RWPE1 (cell line): ENCODE data around the gene FSTL4.

ENCODE experiments used
- CTCF ChIA-PET: fragments of 350-600 bp; sonication (Branson Sonifier 250); formaldehyde crosslinking; extraction: SDS; loops from one replicate; lab custom pipeline; 2021; lab: Yijun Ruan, JAX
- POLR2A ChIA-PET: fragments of 400-600 bp; formaldehyde crosslinking; extraction: SDS; loops from one replicate; lab custom pipeline; 2020; ENCODE audit warnings: antibody characterized with exemption; ENCODE audit not compliant: low non-redundant PET; lab: Yijun Ruan, JAX
- DNase-seq: peaks from one replicate; pipeline ENCODE4 v3.0.0; 2012; ENCODE audit warnings: low spot score
- H3K27ac ChIP-seq: fragments of 450-650 bp; 2 replicates; pipeline ENCODE4 v1.5.1; 2017
- CTCF ChIP-seq: fragments of 450-650 bp; conservative IDR thresholded peaks from 2 replicates; pipeline ENCODE4 v1.5.1; 2017; ENCODE audit warnings: low read depth, mild to moderate bottlenecking

The FSTL4 gene

DNA sequence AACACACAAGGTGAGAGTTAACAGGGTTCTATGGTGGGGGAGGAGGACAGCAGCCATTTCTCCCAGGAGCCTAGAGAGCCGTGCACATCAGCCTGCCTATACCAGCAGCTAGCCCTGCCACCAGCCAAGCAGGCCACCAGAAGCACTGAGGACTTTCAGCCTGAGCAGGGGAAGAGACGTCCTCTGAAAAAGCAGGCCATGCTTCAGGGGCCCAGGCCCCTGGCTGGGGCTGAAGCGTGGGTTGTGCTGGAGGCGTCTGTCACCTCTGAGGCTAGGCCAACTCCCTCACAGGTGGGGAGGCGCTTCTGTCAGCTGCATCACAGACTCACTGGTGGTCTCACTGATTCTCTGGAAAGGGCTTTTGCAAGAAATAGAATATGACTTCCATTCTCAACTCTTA lies 16.3 kb downstream of the FSTL4 start:
- no peak for DNase-seq

GRCh38 chr5:133595465-133595864 lies 16.9 kb downstream of the FSTL4 start:
- CTCF ChIA-PET: no interaction called here
- H3K27ac ChIP-seq: no peak overlapping the region

More for the DNA sequence above, 16.3 kb downstream of the FSTL4 start:
- TF ChIP-seq CTCF: no peak
- CTCF ChIA-PET: no interaction called here
- H3K27ac ChIP-seq: no peak overlapping the region
- POLR2A ChIA-PET: no interaction called here

DNA sequence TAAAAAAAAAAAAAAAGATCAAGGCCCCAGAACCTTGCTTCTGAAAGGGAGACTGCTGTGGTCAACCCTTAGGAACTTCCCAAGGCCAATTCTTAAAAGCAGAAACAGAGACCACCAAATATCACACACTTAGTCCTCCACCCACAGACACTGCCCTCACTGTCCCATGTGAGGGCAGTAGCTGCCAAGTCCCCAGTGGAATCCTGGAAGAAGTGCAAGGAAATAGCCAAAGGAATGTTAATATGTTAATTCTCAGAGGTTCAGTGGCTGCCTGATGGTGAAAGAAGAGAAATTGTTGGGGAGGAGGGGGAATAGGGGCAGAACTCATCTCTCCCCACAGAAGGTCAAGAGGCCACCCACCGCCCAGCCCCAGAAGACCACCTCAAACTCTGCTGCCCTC lies 23.1 kb downstream of the FSTL4 start:
- CTCF ChIA-PET: interaction anchor here (0.6 kb wide), 1 partner anchor 175 kb away, joined by 5 read pairs; no protein-coding TSS in a partner anchor
- no peak for TF ChIP-seq CTCF
- no peak overlapping the region for H3K27ac ChIP-seq
- POLR2A ChIA-PET: no interaction called here
- DNase-seq: no peak

More at GRCh38 chr5:133595465-133595864, 16.9 kb downstream of the FSTL4 start:
- POLR2A ChIA-PET: no interaction called here
- TF ChIP-seq CTCF: no peak
- DNase-seq: no peak

DNA sequence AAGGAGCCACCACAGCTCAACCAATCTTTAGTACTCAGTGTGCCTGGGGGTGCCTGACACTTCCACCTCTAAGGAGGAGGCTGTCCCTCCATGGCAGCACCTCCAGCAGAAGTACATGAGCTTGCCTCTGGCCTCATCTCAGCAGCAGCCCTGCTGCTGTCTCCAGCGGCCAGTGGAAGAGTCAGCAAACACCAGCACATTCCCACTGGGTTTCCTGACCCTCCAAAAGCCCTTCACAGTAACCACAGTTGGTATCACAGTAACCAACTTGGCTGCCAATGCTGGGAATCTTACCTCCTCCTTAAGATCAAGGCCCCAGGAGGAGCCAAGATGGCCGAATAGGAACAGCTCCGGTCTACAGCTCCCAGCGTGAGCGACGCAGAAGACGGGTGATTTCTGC lies 29.4 kb downstream of the FSTL4 start:
- no peak for DNase-seq
- TF ChIP-seq CTCF: no peak
- H3K27ac ChIP-seq: no peak overlapping the region
- POLR2A ChIA-PET: no interaction called here
- CTCF ChIA-PET: no interaction called here

GRCh38 chr5:133581918-133582317 lies 30.4 kb downstream of the FSTL4 start:
- DNase-seq: peak; percentile 48
- H3K27ac ChIP-seq: no peak overlapping the region
- CTCF ChIA-PET: interaction anchor here (0.5 kb wide), 2 partner anchors 25 to 398 kb away, joined by 3 to 6 read pairs; no protein-coding TSS in a partner anchor
- TF ChIP-seq CTCF: no peak
- POLR2A ChIA-PET: interaction anchor here (0.6 kb wide), 1 partner anchor 1445 kb away, joined by 3 read pairs; no protein-coding TSS in a partner anchor

DNA sequence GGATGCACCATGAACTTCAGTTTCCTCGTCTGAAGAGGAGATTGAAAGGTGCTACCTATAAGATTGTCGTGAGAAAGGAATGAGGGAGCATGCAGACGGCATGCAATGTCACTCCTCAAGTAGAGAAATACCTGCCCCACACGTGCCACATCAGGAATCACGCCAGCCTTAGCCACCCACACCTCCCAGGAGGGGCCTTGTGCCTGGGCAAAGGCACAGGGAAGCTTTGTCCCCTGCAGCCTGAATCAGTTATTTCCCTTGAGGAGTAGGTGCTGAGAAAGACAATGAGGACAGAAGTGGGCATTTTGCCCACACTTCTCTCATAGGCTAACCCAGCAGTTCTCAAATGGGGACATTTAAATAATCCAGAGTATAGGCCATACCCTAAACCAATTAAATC lies 31.0 kb downstream of the FSTL4 start:
- H3K27ac ChIP-seq: no peak overlapping the region
- CTCF ChIA-PET: interaction anchor here (0.5 kb wide), 1 partner anchor 25 kb away, joined by 3 read pairs; no protein-coding TSS in a partner anchor
- POLR2A ChIA-PET: no interaction called here
- DNase-seq: no peak
- TF ChIP-seq CTCF: no peak
